HG03575 (cell line): ENCODE data around the gene RALGAPA2.

Experiments
- ATAC-seq: cut with Tn5 transposase; IDR thresholded peaks from one replicate; pipeline ENCODE4 v1.9.1; 2021; ENCODE audit not compliant: unreplicated experiment, insufficient number of reproducible peaks, low FRiP score; ENCODE audit errors: extremely low read depth

Gene RALGAPA2

GRCh38 chr20:20691477-20692235 lies 20.8 kb downstream of the RALGAPA2 start:
- no peak for ATAC-seq

GRCh38 chr20:20690676-20691476 lies 21.6 kb downstream of the RALGAPA2 start:
- peak; percentile 52 for ATAC-seq

- ATAC-seq: no peak
Observed at GRCh38 chr20:20687319-20687718, 25.1 kb downstream of the RALGAPA2 start.

DNA sequence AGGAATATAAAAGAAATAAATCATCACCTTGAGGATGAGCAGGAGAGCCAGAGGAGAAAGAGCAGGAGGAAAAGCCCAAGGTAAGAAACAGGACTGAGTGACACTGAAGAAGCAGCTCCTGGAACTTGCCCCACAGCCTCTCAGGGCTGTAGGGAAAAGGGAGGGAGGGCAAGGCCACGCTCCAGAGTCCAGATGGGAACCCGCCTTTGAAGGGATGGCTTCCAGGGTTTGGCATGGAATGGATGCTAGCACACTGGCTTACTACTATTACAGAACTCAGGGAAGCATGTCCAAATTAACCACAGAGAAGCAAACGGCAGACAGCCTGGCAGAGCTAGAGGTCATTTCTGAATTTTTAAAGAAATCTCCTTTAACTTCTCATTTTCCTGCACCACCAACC lies 26.8 kb downstream of the RALGAPA2 start:
- no peak for ATAC-seq

DNA sequence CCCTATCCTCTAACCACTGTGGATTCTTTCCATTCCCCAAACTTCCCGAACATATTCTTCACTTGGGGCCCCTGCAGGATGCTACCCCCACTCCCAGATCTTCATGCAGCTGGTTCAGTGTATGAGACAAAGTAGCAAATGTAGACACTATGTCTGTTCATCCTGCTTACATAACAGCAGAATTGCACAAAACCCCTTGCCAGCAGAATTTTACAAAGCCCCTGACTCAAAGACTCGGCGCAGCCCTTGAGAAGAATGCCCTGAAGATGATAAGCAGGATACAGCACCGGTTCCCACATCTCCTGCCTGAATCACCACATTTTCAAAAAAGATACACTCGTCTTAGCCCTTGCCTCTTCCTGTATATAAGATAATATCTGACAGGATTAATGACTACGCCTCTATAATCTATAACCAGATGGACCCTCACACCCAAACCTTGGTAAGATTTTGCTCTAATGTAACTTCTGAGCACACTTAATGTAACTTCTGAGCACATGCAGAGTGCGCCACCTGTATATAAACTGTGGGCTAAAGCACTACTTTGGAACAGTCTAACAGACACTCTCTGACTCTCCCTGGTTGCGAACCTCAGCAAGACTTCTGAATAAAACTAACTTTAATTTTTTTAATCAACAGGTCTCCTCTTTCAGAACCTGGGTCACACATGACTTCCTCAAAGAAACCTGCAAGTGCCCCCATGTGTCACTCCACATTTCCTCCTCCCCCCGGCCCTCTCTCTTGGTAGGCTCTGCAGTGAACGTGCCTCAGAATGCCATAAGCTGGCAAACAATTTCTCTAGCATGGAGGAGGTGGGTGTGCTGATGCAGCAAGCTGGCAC lies 28.7 kb downstream of the RALGAPA2 start:
- ATAC-seq: no peak

DNA sequence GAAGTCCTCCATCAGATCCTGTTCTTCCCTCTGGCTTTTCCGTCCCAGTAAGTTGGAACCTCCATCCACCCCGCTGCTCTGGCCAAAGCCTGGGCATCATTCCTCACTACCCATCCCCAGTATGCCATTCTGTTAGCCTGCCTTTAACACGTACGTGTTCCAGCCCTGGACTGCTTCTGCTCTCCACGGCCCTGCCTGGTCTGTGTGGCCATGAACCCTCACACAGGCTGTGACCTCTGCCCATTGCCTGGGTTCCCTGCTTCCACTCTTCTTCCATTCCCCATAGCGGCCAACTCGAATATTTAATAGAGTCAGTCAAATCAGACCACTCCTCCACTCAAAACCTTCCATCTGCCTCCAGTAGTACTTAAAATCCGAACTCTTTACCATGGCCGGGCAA lies 29.4 kb downstream of the RALGAPA2 start:
- ATAC-seq: no peak

- no peak for ATAC-seq
Observed at GRCh38 chr20:20680991-20681508, 31.4 kb downstream of the RALGAPA2 start.

DNA sequence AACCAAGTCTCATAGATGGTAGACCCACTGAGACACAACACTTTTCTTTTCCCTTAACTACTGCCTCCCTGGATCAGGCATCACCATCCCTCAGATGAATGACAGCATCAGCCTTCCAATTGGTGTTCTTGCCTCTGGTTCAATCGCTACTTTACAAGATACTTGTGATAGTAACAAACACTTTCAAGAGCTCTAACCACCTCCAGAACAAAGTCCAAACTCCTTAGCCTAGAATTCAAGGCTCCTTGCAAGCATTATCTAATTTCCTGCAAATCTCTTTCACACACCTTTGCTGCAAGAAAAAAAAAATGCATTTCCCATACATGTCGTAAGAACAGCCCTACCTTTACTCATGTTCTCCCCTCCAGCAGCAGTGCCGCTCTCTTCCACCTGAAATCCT lies 33.1 kb downstream of the RALGAPA2 start:
- no peak for ATAC-seq

- ATAC-seq: no peak
Observed at GRCh38 chr20:20677186-20677585, 35.3 kb downstream of the RALGAPA2 start.

GRCh38 chr20:20668639-20669038 lies 43.8 kb downstream of the RALGAPA2 start:
- peak; percentile 98 for ATAC-seq

DNA sequence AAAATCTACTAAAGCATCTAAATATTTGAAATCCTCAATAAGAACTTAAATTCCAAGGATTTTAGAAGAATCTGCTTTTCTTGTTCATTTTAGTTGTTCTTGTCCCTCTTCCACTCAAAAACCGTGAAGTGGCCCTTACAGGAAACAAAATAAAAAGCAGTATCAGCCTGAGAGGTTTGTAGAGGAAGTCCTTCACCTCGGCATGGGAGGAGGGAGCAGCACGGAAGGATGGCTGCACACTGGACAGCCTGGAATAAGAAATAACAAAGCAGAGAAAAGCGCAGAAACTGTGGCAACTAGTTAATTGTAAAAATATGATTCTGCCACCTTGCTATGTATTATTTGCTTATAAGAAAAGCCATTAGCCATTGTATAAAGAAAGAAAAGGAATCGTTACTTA lies 46.1 kb downstream of the RALGAPA2 start:
- no peak for ATAC-seq

DNA sequence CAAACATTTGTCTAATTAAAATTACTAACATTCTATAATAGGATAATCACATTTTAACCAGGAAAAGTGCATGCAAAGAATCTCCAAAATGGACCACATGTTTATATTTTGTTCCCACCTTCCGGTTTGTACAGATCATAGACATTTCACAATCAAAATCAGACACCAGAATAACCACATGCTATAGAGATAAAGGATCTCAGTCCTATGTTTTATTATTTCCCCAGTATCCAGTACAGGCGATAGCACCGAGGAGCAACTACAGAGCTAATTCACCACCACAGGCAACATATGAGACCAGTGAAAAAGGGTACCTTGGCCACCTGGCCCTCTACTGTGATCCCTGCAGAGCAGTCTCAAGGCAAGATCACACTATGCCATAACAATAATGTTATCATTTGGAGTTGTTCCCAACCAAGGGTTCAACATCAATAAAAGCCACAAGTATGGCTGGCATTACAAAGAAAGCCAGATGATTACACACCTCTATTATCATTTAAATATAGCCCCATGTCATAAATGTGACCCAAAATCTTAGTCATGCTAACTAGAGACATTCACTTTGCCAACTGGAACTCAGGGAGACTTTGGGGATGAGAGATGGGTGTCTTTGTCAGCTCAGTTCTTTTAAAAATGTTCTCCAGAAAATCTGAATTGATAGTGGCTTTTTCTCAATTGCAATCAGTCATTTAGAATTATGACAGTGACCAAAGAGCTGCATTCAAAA lies 46.7 kb downstream of the RALGAPA2 start:
- ATAC-seq: no peak

DNA sequence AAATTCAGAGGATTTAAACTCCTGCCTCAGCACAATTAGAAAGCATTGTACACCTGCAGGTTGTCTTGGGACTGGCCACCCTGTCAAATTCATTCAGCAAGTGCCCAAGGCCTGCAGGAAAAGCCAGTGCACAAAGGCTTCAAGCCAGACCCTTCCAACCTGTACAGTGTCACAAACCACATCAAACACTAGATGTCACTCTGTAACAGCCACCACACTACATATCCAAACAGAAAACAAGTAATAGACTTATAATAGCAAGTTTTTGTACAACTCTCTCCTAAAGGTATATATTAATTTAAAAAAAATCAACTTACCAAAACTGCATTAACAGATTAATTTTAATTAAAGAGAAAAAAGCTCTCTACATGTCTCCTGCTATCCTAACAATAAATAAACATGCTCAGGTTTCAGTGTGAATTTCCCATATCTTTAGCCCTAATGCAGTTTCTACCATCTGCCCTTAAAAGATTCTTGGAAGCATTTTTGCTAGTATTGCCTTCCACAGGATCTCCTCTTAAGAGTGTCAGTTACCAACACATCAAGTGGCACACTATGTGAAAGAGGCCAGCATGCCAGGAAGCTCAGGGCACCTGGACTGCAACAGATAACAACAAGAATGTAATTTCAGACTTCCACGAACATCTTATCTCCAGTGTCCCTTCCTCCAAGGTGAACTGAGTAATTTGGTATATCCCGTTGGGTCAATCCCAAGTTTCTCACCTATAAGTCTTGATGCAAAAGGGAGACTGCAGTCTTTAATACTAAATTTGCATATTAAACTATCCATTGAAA lies 47.5 kb downstream of the RALGAPA2 start:
- no peak for ATAC-seq

DNA sequence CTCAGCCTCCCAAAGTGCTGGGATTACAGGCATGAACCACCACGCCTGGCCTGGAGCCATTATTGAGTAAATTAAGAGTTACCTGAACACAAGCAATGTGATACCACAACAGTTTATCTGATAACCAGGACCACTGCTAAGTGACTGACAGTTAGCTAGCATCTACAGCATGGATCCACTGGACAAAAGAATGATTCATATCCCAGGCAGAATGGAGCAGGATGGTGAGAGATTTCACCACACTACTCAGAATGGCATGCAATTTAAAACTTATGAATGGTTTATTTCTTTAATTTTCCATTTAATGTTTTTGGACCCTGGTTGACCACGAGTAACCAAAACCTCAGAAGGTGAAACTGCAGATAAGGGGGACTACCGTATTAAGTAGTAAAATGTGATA lies 48.6 kb downstream of the RALGAPA2 start:
- ATAC-seq: no peak

- ATAC-seq: no peak
Observed at GRCh38 chr20:20658871-20659431, 53.5 kb downstream of the RALGAPA2 start.

- ATAC-seq: no peak
Observed at GRCh38 chr20:20658123-20658522, 54.3 kb downstream of the RALGAPA2 start.

DNA sequence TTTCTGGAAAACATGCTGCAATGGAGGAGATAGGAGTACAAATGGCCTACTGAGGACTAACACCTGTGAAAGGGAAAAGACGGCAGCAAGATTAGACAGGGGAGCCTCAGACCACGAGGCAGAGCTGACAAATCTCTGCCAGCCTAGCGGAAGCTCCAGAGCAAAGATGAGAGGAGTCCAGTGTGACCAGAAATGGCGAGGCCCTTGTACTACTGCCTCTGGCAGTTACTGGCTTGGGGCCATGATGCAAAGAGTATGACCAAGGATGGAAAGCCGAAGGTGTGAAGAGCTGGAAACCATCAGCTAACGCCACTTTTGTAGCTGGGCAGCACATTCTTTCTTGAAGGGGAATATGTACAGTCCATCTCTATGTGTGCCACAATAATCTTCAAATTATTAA lies 55.4 kb downstream of the RALGAPA2 start:
- no peak for ATAC-seq

DNA sequence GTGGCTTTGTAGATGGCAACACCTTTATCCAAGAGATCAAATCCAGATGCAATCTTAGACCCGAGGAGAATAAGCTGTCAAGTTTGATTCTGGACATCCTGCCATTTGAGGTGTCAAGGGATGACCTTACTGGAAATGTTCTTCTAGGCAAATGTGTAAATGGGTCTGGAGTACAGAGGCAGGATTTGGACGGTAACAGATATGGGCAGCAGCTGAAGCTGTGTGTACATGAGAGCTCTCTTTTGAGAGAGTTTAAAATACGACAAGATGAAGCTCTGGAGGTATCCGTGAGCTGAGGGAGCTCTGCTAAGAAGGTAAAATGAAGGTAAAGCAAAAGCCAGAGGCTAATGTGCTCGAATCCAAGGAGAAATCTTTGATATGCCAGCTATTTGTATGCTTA lies 56.6 kb downstream of the RALGAPA2 start:
- ATAC-seq: no peak
